Effector memory CD8-positive, alpha-beta T cell (primary cell): ENCODE results near the gene RAB30.
"Not testable (repeated sequence)": the region's sequence is repeated elsewhere in the genome, so short reads cannot be mapped to it uniquely, and the experiment has no call there.

ENCODE experiments used
- ATAC-seq: fragments of 150-1000 bp; cut with Tn5 transposase; replicated peaks from 2 replicates; pipeline ENCODE4 v1.10.0; 2021; ENCODE audit warnings: mild to moderate bottlenecking, moderate library complexity
- DNase-seq, 3 experiments: peaks; one replicate each; pipeline ENCODE4 v3.0.0; 2021
- H3K27ac Mint-ChIP-seq, 2 donors: one replicate each; pipeline ENCODE4 v1.8.0; 2022; ENCODE audit warnings: mild to moderate bottlenecking in 2 of 2, mixed read lengths in 2 of 2, moderate library complexity in 2 of 2
- H3K27me3 Mint-ChIP-seq, 2 donors: one replicate each; pipeline ENCODE4 v1.8.0; 2022; ENCODE audit warnings: mixed read lengths in 2 of 2
- H3K36me3 Mint-ChIP-seq: one replicate; pipeline ENCODE4 v1.8.0; 2022; ENCODE audit warnings: mild to moderate bottlenecking, moderate library complexity, mixed read lengths; ENCODE audit not compliant: insufficient read depth
- H3K4me1 Mint-ChIP-seq, 2 donors: one replicate each; pipeline ENCODE4 v1.8.0; 2022; ENCODE audit warnings: low read depth in 2 of 2, mixed read lengths in 2 of 2
- H3K4me3 Mint-ChIP-seq, 2 donors: one replicate each; pipeline ENCODE4 v1.8.0; 2022; ENCODE audit warnings: mild to moderate bottlenecking in 2 of 2, mixed read lengths in 2 of 2, moderate library complexity in 2 of 2
- H3K9me3 Mint-ChIP-seq, 2 donors: one replicate each; pipeline ENCODE4 v1.8.0; 2022; ENCODE audit warnings: mixed read lengths in 2 of 2

The RAB30 gene

DNA sequence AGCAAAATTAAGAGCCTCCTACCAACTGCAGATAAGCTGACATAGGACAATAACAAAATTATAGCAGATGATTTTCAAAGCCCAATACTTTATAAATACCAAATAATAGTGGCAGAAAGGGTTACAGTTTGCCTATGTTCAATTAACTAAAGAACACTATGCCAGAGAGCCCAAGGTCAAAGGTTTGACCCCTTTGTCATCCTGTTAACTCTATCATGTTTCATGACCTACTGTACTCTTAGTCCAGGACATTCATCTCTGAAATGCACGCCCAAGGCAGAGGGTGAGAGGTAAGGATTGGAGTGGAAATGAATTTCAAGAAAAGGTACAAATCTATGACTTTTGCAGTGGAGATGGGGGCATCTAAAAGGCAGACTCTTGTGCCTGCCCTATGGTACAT is 99.6 kb downstream of the RAB30 start:
- Mint-ChIP-seq H3K27me3 (no peaks in the 10 kb centered on the region), H3K4me3 (peak overlapping the region; percentile 77 to 87), H3K4me1 (peaks cover 4 to 18% of the 10 kb centered on the region in 2 donors), H3K36me3 (peaks cover 4% of the 10 kb centered on the region), H3K27ac (peak overlapping the region; percentile 85 to 91), H3K9me3 (no peaks in the 10 kb centered on the region)
- ATAC-seq (no peak), DNase-seq (no peak)

- not testable (repeated sequence) for H3K36me3 Mint-ChIP-seq, H3K9me3 Mint-ChIP-seq, H3K27me3 Mint-ChIP-seq
- Mint-ChIP-seq H3K4me1 (peaks cover 4 to 18% of the 10 kb centered on the region in 2 donors), H3K4me3 (peak overlapping the region; percentile 77 to 87), H3K27ac (peak overlapping the region; percentile 85 to 91)
- peak; percentile 79 for ATAC-seq
- peak; percentile 23 to 54 (median 41) for DNase-seq
Observed at GRCh38 chr11:82971519-82971946, 100.2 kb downstream of the RAB30 start.

DNA sequence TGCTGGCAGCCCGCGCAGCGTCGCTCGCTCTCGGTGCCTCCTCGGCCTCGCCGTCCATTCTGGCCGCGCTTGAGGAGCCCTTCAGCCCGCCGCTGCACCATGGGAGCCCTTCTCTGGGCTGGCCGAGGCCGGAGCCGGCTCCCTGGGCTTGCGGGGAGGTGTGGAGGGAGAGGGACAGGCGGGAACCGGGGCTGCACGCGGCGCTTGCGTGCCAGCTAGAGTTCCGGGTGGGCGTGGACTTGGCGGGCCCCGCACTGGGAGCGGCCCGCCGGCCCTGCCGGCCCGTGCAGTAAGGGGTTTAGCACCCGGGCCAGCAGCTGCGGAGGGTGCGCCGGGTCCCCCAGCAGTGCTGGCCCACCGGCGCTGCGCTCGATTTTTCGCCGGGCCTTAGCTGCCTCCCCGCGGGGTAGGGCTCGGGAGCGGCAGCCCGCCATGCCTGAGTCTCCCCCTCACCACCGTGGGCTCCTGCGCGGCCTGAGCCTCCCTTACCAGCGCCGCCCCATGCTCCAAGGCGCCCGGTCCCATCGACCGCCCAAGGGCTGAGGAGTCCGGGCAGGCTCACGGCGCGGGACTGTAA is 101.1 kb downstream of the RAB30 start:
- H3K9me3 Mint-ChIP-seq, H3K27me3 Mint-ChIP-seq, H3K27ac Mint-ChIP-seq, H3K36me3 Mint-ChIP-seq, ATAC-seq, DNase-seq: not testable (repeated sequence)
- peak overlapping the region in 1 of 2 donors; percentile 29 for H3K4me3 Mint-ChIP-seq
- H3K4me1 Mint-ChIP-seq = peaks cover 6 to 14% of the 10 kb centered on the region in 2 donors

DNA sequence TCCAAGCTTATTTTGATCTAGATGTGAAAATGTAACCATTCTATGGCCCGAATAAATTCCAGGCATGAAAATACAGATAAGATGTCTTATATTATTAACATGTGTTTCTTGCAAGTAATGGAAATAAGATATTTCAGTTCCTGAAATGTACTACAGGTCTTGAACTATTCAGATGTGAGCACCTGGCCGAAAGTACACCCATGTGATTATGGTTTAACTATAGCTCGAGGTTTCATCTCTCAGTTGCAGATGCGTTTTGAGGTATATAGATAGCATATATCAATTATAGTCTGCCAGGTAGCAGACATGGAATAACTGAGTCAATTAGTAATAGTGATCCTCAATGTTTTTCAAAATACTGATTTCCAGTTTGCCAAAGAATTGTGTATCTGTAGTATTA is 101.9 kb downstream of the RAB30 start:
- H3K4me1 Mint-ChIP-seq = peaks cover 8 to 14% of the 10 kb centered on the region in 2 donors
- peaks cover 4% of the 10 kb centered on the region for H3K36me3 Mint-ChIP-seq
- no peaks in the 10 kb centered on the region for H3K27me3 Mint-ChIP-seq
- ATAC-seq (no peak), DNase-seq (no peak)
- peak overlapping the region in 1 of 2 donors; percentile 29 for H3K4me3 Mint-ChIP-seq
- H3K27ac Mint-ChIP-seq = no peak overlapping the region
- no peaks in the 10 kb centered on the region for H3K9me3 Mint-ChIP-seq

DNA sequence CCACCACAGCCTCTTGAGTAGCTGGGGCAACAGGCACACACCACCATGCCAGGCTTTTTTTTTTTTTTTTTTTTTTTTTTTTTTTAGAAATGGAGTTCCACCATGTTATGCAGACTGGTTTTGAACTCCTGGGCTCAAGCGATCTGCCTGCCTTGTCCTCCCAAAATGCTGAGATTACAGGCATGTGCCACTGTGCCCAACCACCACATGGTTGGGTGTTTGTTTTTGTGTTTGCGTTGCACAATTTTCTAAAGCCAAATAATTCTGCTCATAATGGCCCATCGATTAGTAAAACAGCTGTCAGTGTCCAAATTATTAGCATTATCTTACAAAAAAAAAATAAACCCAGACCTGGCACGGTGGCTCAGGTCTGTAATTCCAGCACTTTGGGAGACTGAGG is 104.3 kb downstream of the RAB30 start:
- Mint-ChIP-seq H3K4me3 (no peak overlapping the region), H3K4me1 (peaks cover 8 to 16% of the 10 kb centered on the region in 2 donors), H3K27ac (no peak overlapping the region)

DNA sequence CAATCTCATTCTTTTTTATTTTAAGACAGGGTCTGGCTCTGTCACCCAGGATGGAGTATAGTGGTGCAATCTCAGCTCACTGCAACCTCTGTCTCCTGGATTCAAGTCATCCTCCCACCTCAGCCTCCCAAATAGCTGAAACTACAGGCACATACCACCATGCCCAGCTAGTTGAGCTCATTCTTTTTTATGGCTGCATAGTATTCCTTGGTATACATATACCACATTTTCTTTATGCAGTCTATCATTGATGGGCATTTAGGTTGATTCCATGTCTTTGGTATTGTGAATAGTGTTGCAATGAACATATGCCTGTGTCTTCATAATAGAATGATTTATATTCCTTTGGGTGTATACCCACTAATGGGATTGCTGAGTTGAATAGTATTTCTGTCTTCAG is 109.7 kb downstream of the RAB30 start:
- H3K27me3 Mint-ChIP-seq, ATAC-seq, H3K9me3 Mint-ChIP-seq, DNase-seq: not testable (repeated sequence)
- Mint-ChIP-seq H3K4me1 (peaks cover 22 to 31% of the 10 kb centered on the region in 2 donors), H3K36me3 (peaks cover 12% of the 10 kb centered on the region), H3K27ac (peak overlapping the region; percentile 73 to 82), H3K4me3 (peak overlapping the region in 1 of 2 donors; percentile 20)

More for the DNA sequence above, 104.3 kb downstream of the RAB30 start:
- DNase-seq (no peak), ATAC-seq (no peak)
- H3K27me3 Mint-ChIP-seq = no peaks in the 10 kb centered on the region
- peaks cover 4% of the 10 kb centered on the region for H3K36me3 Mint-ChIP-seq
- H3K9me3 Mint-ChIP-seq = no peaks in the 10 kb centered on the region

GRCh38 chr11:82960779-82961143 is 110.9 kb downstream of the RAB30 start:
- peaks cover 0 to 8% of the 10 kb centered on the region in 2 donors for H3K9me3 Mint-ChIP-seq
- no peak for DNase-seq
- H3K4me3 Mint-ChIP-seq = peak overlapping the region; percentile 69 to 77

GRCh38 chr11:82959987-82960778 is 111.5 kb downstream of the RAB30 start:
- Mint-ChIP-seq H3K4me3 (peak overlapping the region; percentile 69 to 77), H3K27ac (peak overlapping the region; percentile 94 to 98)

More at GRCh38 chr11:82960779-82961143, 110.9 kb downstream of the RAB30 start:
- peak; percentile 4 for ATAC-seq
- Mint-ChIP-seq H3K4me1 (peaks cover 34 to 40% of the 10 kb centered on the region in 2 donors), H3K27ac (peak overlapping the region; percentile 94 to 98), H3K27me3 (no peaks in the 10 kb centered on the region), H3K36me3 (peaks cover 12% of the 10 kb centered on the region)

DNA sequence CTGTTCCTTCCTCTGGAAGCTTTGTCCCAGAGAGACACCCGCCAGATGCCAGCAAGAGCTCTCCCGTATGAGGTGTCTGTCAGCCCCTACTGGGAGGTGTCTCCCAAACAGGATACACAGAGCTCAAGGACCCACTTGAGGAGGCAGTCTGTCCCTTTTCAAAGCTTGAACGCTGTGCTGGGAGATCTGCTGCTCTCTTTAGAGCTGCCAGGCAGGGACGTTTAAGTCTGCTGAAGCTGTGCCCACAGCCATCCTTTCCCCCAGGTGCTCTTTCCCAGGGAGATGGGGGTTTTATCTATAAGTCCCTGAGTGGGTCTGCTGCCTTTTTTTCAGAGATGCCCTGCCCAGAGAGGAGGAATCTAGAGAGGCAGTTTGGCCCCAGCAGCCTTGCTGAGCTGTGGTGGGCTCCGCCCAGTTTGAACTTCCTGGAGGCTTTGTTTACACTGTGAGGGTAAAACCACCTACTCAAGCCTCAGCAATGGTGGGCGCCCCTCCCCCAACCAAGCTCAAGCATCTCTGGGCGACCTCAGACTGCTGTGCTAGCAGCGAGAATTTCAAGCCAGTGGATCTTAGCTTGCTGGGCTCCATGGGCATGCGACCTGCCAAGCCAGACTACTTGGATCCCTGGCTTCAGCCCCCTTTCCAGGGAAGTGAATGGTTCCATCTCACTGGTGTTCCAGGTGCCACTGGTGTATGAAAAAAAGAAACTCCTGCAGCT is 115.8 kb downstream of the RAB30 start:
- Mint-ChIP-seq H3K9me3 (peaks cover 12 to 34% of the 10 kb centered on the region in 2 donors), H3K4me3 (peak overlapping the region; percentile 50 to 69), H3K27ac (peak overlapping the region; percentile 92 to 93), H3K36me3 (peaks cover 14% of the 10 kb centered on the region), H3K4me1 (peaks cover 41 to 55% of the 10 kb centered on the region in 2 donors)
- ATAC-seq (peak; percentile 30), DNase-seq (peak; percentile 76 to 80 (median 80))
- H3K27me3 Mint-ChIP-seq = not testable (repeated sequence)

More at GRCh38 chr11:82959987-82960778, 111.5 kb downstream of the RAB30 start:
- DNase-seq (peak; percentile 40 to 51 (median 46)), ATAC-seq (peak; percentile 91)
- peaks cover 36 to 45% of the 10 kb centered on the region in 2 donors for H3K4me1 Mint-ChIP-seq
- H3K9me3 Mint-ChIP-seq = peaks cover 0 to 12% of the 10 kb centered on the region in 2 donors
- no peaks in the 10 kb centered on the region for H3K27me3 Mint-ChIP-seq
- H3K36me3 Mint-ChIP-seq = peaks cover 12% of the 10 kb centered on the region

DNA sequence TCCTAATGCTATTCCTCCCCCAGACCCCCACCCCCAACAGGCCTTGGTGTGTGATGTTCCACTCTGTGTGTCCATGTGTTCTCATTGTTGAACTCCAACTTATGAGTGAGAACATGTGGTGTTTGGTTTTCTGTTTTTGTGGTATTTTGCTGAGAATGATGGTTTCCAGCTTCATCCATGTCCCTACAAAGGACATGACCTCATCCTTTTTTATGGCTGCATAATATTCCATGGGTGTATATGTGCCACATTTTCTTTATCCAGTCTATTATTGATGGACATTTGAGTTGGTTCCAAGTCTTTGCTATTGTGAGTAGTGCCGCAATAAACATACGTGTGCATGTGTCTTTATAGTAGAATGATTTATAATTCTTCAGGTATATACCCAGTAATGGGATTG is 121.2 kb downstream of the RAB30 start:
- ATAC-seq, DNase-seq, H3K4me3 Mint-ChIP-seq, H3K27ac Mint-ChIP-seq, H3K36me3 Mint-ChIP-seq, H3K27me3 Mint-ChIP-seq: not testable (repeated sequence)
- Mint-ChIP-seq H3K4me1 (peaks cover 14 to 21% of the 10 kb centered on the region in 2 donors), H3K9me3 (peaks cover 12 to 25% of the 10 kb centered on the region in 2 donors)

DNA sequence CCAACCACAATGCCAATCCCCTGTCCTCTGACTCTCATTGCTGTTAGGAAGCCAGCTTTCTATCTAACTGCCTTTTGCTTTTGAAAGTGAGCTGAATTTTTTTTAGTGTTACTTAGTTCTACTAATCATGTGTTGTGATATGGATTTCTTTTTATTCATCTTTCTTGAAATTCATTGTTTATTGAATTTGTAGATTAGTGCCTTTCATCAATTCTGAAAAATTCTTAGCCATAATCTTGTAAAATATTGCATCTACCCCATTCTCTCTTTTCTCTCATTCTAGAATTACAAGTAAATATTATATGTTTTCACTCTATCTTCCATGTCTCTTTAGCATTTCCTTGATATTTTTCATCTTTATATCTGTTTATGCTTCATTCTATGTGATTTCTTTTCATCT is 122.3 kb downstream of the RAB30 start:
- DNase-seq = no peak
- H3K27ac Mint-ChIP-seq = no peak overlapping the region

GRCh38 chr11:82945682-82946081 is 126.0 kb downstream of the RAB30 start:
- Mint-ChIP-seq H3K36me3 (no peaks in the 10 kb centered on the region), H3K9me3 (no peaks in the 10 kb centered on the region), H3K4me3 (no peak overlapping the region), H3K27me3 (no peaks in the 10 kb centered on the region), H3K4me1 (no peaks in the 10 kb centered on the region), H3K27ac (no peak overlapping the region)
- ATAC-seq = no peak
- DNase-seq = no peak

More for the DNA sequence above, 122.3 kb downstream of the RAB30 start:
- Mint-ChIP-seq H3K4me3 (no peak overlapping the region), H3K36me3 (peaks cover 3% of the 10 kb centered on the region), H3K9me3 (peaks cover 8 to 15% of the 10 kb centered on the region in 2 donors), H3K27me3 (no peaks in the 10 kb centered on the region), H3K4me1 (peaks cover 4 to 10% of the 10 kb centered on the region in 2 donors)
- no peak for ATAC-seq

DNA sequence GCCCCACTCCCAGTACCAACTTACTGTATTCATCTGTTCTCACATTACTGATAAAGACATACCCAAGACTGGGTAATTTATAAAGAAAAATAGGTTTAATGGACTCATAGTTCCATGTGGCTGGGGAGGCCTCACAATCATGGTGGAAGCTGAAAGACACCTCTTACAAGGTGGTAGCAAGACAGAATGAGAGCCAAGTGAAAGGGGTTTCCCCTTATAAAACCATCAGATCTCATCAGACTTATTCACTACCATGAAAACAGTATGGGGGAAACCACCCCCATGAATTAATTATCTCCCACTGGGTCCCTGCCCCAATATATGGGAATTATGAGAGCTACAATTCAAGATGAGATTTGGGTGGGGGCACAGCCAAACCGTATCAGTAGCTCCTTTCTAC is 126.7 kb downstream of the RAB30 start:
- not testable (repeated sequence) for H3K9me3 Mint-ChIP-seq, H3K27me3 Mint-ChIP-seq, H3K27ac Mint-ChIP-seq, DNase-seq, H3K4me3 Mint-ChIP-seq, ATAC-seq, H3K36me3 Mint-ChIP-seq, H3K4me1 Mint-ChIP-seq
